Activated gamma-delta T cell treated with Interleukin-2 at 50 U/mL for 16 hours (primary cell): ENCODE data around the gene TMEM273.
"Not testable (repeated sequence)": the region's sequence is repeated elsewhere in the genome, so short reads cannot be mapped to it uniquely, and the experiment has no call there.

Experiments used
- DNase-seq: peaks from one replicate; pipeline ENCODE4 v3.0.0-alpha.2; 2020

Gene TMEM273

GRCh38 chr10:49204119-49204518, 15.9 kb upstream of the TMEM273 start:
- no peak for DNase-seq

GRCh38 chr10:49202266-49202665, 14.1 kb upstream of the TMEM273 start:
- DNase-seq, result no peak

- no peak for DNase-seq
These were observed 12.7 kb upstream of the TMEM273 start for GRCh38 chr10:49200854-49201253.

- DNase-seq, result no peak
These were observed 9.0 kb upstream of the TMEM273 start for GRCh38 chr10:49197171-49197570.

- DNase-seq, result not testable (repeated sequence)
These were observed 7.7 kb upstream of the TMEM273 start for GRCh38 chr10:49195864-49196263.

GRCh38 chr10:49194212-49194920, 6.2 kb upstream of the TMEM273 start:
- DNase-seq, result no peak

- DNase-seq, result no peak
These were observed 3.2 kb upstream of the TMEM273 start for GRCh38 chr10:49191349-49191748.

- DNase-seq, result no peak
These were observed 1.2 kb upstream of the TMEM273 start for GRCh38 chr10:49189422-49189821.

GRCh38 chr10:49187044-49187484, 1.1 kb downstream of the TMEM273 start:
- no peak for DNase-seq

GRCh38 chr10:49186613-49187012, 1.6 kb downstream of the TMEM273 start:
- DNase-seq, result no peak

GRCh38 chr10:49185213-49185612, 3.0 kb downstream of the TMEM273 start:
- no peak for DNase-seq

GRCh38 chr10:49184642-49185111, 3.5 kb downstream of the TMEM273 start:
- no peak for DNase-seq

- DNase-seq, result no peak
These were observed 4.3 kb downstream of the TMEM273 start for GRCh38 chr10:49183596-49184542.

GRCh38 chr10:49182776-49183175, 5.4 kb downstream of the TMEM273 start:
- no peak for DNase-seq

- no peak for DNase-seq
These were observed 7.7 kb downstream of the TMEM273 start for GRCh38 chr10:49180444-49180860.

- no peak for DNase-seq
These were observed 8.3 kb downstream of the TMEM273 start for GRCh38 chr10:49179699-49180443.

- no peak for DNase-seq
These were observed 9.4 kb downstream of the TMEM273 start for GRCh38 chr10:49178489-49179471.

GRCh38 chr10:49177391-49178355, 10.5 kb downstream of the TMEM273 start:
- no peak for DNase-seq

- no peak for DNase-seq
These were observed 11.6 kb downstream of the TMEM273 start for GRCh38 chr10:49176310-49177268.
